Measurements from ENCODE around the gene CFLAR.

CFLAR gene

DNA sequence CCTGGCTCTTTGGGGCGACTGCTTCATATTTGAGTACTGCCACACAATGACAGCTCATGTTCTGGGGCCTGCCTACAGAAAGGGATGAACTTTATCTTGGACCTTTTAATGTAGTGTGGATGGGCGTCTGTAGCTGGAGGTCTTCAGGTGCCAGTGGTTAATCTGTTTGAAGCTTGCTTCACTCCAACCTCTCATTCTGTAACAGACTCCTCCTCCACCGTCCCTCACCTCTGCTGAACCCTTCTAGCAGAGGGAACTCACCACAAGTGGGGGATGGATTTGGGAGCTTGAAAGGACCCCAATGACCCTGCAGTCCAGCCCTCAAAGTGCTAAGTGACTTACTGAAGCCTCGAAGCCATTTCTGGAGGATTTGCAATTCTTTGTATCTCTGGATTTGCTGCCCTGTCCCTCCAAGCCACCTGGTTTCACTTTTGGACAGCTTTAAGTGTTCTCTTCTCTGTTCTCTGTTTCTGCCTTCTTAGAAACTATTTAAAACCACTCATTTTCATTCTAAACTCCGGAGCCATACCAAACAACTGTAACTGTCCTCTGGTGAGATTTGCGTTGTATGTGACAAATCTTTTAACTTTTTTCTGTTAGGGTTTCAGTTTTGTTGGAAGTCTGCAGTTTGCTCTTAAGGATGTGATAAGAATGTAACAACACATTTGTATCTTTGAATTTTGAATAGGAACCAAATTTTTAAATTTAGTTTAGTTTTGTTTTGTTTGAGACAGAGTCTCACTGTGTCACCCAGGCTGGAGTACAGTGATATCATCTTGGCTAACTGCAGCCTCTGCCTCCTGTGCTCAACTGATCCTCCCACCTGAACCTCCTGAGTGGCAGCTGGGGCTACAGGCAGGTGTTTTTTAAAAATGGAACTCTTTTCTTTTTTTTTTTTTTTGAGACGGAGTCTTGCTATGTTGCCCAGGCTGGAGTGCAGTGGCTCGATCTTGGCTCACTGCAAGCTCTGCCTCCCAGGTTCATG, 107.4 kb downstream of the CFLAR start:
- DNase-seq = no peak
